ENCODE measurements around the gene TFPI.

The TFPI gene

DNA sequence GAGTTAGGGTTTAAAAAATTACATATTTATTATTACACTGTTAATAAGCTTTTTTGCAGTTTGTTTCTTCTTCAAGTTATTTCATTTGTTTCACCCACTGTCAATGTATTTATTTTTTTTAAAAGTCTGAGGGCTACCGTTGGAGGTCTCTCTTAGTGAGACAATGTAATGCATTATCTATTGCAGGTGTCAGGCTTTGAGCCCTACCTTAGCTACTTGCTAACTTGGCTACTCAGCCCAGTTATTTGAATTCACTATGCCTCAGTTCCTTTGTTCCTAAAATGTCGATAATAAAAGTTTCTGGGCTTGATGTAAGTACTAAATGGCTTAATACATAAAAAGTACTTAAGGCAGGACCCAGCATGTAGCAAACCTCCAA is 458 bp upstream of the TFPI start:
- Histone ChIP-seq H3K27ac (ENCODE audit: low read depth, low read length, severe bottlenecking) (no peak overlapping the region), H3K4me3 (ENCODE audit: extremely low read depth, insufficient read depth, low read length, poor library complexity, severe bottlenecking) (no peak overlapping the region), H3K9me3 (ENCODE audit: control insufficient read depth, low read length) (no peaks in the 10 kb centered on the region), H3K4me1 (ENCODE audit: control insufficient read depth, insufficient read depth, low read length, poor library complexity, severe bottlenecking) (peaks cover 8% of the 10 kb centered on the region), H3K36me3 (ENCODE audit: control insufficient read depth, insufficient read depth, low read length) (peaks cover 10% of the 10 kb centered on the region)
- WGBS, 2 experiments (ENCODE audit: insufficient coverage in 2 of 2): 89% methylated on average over 1 of the region's 2 CpGs; no CpG with 5 or more reads in 1 of the 2 experiments

DNA sequence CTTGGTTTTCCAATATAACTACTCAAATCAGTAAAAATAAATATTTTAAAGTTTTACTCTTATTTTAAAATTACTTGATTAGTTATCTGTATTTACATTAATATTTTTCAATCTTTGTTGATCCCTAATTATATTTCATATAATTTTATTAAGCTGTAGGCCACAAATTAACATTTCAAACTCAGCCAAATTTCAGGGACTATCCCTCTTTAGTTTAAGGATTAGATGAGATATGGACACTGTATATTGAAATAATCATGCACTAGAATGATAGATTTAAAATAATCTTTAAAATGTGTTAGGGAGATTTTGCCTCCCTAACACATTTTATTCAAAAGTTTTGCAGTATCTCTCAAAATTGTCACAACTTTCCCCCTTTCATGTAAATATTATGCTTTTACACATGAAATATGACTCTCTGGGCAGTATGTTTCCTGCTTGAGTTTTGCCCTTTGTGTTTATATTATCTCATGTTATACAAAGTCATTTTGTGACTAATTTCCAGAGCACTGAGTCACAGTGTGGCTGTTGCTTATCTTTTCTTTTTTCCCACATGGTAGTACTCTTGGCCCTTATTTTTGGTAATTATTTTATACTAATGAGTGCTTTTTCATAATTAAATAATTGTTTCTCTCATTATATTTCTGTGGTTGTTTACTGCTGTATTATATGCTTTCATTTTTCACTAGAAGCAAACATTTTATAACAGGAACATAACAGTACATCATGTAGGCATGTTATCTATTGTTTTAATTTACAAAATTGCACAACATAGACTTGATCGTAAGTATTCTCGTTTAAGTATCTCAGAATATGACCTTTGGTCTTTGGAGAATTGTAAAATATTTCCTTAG is 1.2 kb downstream of the TFPI start:
- no CpG with 5 or more reads among the region's 2 CpGs for WGBS, 2 experiments (ENCODE audit: insufficient coverage in 2 of 2)
- Histone ChIP-seq H3K4me1 (ENCODE audit: control insufficient read depth, insufficient read depth, low read length, poor library complexity, severe bottlenecking) (peaks cover 12% of the 10 kb centered on the region), H3K36me3 (ENCODE audit: control insufficient read depth, insufficient read depth, low read length) (peaks cover 19% of the 10 kb centered on the region), H3K27ac (ENCODE audit: low read depth, low read length, severe bottlenecking) (peak overlapping the region; percentile 11), H3K4me3 (ENCODE audit: extremely low read depth, insufficient read depth, low read length, poor library complexity, severe bottlenecking) (peak overlapping the region; percentile 69), H3K9me3 (ENCODE audit: control insufficient read depth, low read length) (no peaks in the 10 kb centered on the region)

DNA sequence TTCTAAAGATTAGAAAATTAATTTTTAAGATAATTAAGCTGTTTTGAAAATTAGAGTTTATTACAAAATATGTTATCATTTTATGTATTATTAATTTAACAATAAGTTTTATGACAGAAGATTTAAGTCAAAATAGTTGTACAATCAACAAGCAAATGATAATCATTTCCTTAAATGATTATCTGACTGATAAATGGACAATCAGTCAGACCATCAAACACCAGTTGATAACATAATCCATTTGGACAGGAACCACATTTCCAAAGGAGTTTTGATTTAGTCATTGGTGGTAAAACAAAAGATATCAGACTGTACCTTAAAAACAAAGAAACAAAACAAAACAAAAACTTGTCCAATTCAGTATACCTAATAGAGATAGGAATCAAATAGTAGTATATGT is 1.9 kb downstream of the TFPI start:
- Histone ChIP-seq H3K9me3 (ENCODE audit: control insufficient read depth, low read length) (no peaks in the 10 kb centered on the region), H3K4me1 (ENCODE audit: control insufficient read depth, insufficient read depth, low read length, poor library complexity, severe bottlenecking) (peaks cover 12% of the 10 kb centered on the region), H3K27ac (ENCODE audit: low read depth, low read length, severe bottlenecking) (no peak overlapping the region), H3K4me3 (ENCODE audit: extremely low read depth, insufficient read depth, low read length, poor library complexity, severe bottlenecking) (peak overlapping the region; percentile 69), H3K36me3 (ENCODE audit: control insufficient read depth, insufficient read depth, low read length) (peaks cover 19% of the 10 kb centered on the region)

DNA sequence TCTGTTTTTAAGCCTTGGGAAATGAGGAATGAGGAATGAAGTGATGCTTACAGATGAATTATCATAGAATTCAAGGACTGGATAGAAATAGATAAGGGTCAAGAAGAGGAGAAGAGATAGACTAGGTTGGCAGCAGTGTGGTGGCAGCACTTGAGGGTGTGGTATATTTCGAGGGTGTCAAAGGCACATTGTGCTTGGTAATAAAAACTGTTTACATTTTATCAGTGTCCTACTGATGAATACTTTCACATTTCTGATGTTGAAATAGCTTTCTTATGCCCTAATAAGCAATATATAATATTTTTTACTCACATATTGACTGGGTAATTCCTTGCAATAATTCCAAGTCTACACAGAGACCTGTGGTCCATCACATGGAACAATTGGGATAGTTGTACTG is 3.4 kb downstream of the TFPI start:
- Histone ChIP-seq H3K4me3 (ENCODE audit: extremely low read depth, insufficient read depth, low read length, poor library complexity, severe bottlenecking) (peak overlapping the region; percentile 38), H3K4me1 (ENCODE audit: control insufficient read depth, insufficient read depth, low read length, poor library complexity, severe bottlenecking) (peaks cover 20% of the 10 kb centered on the region), H3K27ac (ENCODE audit: low read depth, low read length, severe bottlenecking) (no peak overlapping the region)

DNA sequence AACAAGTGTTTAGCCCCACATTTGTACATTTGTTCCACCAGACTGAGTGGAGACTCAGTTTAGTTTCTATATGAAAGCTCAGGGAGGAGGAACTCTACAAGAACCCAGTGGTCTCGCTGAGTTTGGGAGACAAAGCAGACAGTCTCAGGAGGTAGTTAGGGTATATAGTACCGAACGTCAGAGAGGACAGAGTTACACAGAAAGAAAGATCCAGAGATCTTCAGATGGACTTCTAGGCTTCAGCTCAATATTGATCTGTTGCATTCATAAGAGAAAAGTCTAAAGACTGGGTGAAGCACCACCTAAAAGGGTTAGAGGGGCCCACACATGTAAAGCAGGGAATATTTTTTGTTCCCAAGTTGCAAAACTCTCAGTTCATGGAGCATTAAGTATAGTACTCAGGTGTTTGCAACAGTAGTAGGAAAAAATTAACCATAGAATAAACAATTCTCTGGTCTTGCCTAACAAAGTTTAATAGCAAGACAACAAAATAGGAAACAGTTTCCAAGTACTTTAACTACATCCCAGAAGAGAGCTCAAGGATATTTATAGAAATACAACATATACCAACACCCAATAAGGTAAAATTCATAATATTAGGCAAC is 4.2 kb downstream of the TFPI start:
- WGBS, 2 experiments (ENCODE audit: insufficient coverage in 2 of 2): 93% methylated on average over 3 of the region's 3 CpGs
- Histone ChIP-seq H3K27ac (ENCODE audit: low read depth, low read length, severe bottlenecking) (no peak overlapping the region), H3K36me3 (ENCODE audit: control insufficient read depth, insufficient read depth, low read length) (peaks cover 24% of the 10 kb centered on the region), H3K9me3 (ENCODE audit: control insufficient read depth, low read length) (no peaks in the 10 kb centered on the region), H3K4me1 (ENCODE audit: control insufficient read depth, insufficient read depth, low read length, poor library complexity, severe bottlenecking) (peaks cover 22% of the 10 kb centered on the region), H3K4me3 (ENCODE audit: extremely low read depth, insufficient read depth, low read length, poor library complexity, severe bottlenecking) (peak overlapping the region; percentile 38)

More for the DNA sequence above, 3.4 kb downstream of the TFPI start:
- Histone ChIP-seq H3K36me3 (ENCODE audit: control insufficient read depth, insufficient read depth, low read length) (peaks cover 24% of the 10 kb centered on the region), H3K9me3 (ENCODE audit: control insufficient read depth, low read length) (no peaks in the 10 kb centered on the region)
- no CpG with 5 or more reads among the region's 1 CpG for WGBS, 2 experiments (ENCODE audit: insufficient coverage in 2 of 2)

DNA sequence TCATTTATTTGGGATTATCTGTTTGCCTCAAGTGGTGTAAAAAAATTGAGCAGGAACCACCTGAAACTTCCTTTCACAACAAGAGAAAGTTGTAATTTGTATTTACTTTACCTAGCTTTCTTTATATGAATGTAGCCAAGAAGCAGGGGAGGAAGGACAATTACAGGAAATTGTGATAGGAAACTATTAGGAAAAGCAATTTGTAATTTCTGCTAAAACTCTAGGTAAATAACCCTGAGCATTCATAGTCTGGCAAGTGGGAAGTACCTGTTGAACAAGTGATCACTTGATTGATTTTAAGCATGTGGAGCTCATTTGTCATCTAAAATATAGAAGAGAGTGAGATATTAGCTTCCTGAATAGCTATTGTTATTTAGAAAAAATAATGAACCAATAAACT is 5.0 kb downstream of the TFPI start:
- peak overlapping the region; percentile 51 for H3K27ac ChIP-seq (ENCODE audit: low read depth, low read length, severe bottlenecking)
- no peaks in the 10 kb centered on the region for H3K9me3 ChIP-seq (ENCODE audit: control insufficient read depth, low read length)
- H3K4me1 ChIP-seq (ENCODE audit: control insufficient read depth, insufficient read depth, low read length, poor library complexity, severe bottlenecking): peaks cover 25% of the 10 kb centered on the region
- no peak overlapping the region for H3K4me3 ChIP-seq (ENCODE audit: extremely low read depth, insufficient read depth, low read length, poor library complexity, severe bottlenecking)
- peaks cover 32% of the 10 kb centered on the region for H3K36me3 ChIP-seq (ENCODE audit: control insufficient read depth, insufficient read depth, low read length)

DNA sequence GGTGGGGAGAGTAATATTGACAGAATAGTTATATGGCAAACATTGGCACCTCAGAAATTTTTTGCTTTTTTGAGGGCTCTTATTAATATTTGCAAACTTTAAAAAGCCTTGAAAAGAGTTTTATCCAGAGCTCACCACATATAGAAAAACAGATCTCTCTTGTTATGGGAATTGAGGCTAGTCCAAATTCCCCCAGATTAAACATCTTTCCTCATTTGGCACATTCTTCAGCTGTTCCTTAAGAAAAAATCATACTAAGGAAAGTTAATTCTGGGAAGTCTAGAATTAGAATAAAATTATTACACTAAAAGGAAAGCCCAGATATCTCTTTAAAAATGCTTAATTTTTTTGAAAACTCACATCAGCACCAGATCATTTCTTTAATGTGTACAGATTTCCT is 5.6 kb downstream of the TFPI start:
- Histone ChIP-seq H3K9me3 (ENCODE audit: control insufficient read depth, low read length) (no peaks in the 10 kb centered on the region), H3K36me3 (ENCODE audit: control insufficient read depth, insufficient read depth, low read length) (peaks cover 36% of the 10 kb centered on the region), H3K4me1 (ENCODE audit: control insufficient read depth, insufficient read depth, low read length, poor library complexity, severe bottlenecking) (peaks cover 25% of the 10 kb centered on the region), H3K4me3 (ENCODE audit: extremely low read depth, insufficient read depth, low read length, poor library complexity, severe bottlenecking) (no peak overlapping the region), H3K27ac (ENCODE audit: low read depth, low read length, severe bottlenecking) (peak overlapping the region; percentile 51)

DNA sequence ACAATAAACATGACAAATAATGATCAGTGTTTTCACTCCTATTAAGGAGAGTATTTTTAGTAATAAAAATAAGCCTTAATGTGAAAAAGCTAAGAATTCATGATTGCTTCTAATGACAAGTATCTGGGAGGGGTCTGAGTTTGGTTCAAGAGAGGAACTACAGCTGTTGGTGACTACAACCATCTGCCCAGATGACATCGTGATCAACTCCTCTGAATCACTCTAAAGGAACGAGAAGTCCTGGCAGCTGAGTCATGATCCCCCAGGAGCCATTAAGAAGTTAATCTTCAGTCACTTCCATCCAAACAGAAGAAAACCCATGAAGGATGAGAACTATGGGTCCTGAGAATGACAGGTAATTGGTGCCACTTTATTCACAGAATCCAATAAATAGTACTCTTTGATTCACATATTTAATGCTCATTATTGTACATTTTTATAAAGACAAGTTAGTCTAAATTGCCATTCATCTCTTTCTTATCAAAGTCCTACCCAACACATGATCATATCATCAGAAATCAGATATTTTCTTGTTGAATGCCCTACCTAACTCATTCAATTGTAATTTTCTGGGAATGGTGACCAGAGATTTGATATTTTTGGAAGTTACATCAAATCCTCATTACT is 6.8 kb downstream of the TFPI start:
- Histone ChIP-seq H3K4me3 (ENCODE audit: extremely low read depth, insufficient read depth, low read length, poor library complexity, severe bottlenecking) (no peak overlapping the region), H3K36me3 (ENCODE audit: control insufficient read depth, insufficient read depth, low read length) (peaks cover 41% of the 10 kb centered on the region), H3K27ac (ENCODE audit: low read depth, low read length, severe bottlenecking) (peak overlapping the region; percentile 82), H3K9me3 (ENCODE audit: control insufficient read depth, low read length) (no peaks in the 10 kb centered on the region), H3K4me1 (ENCODE audit: control insufficient read depth, insufficient read depth, low read length, poor library complexity, severe bottlenecking) (peaks cover 25% of the 10 kb centered on the region)
- WGBS, 2 experiments (ENCODE audit: insufficient coverage in 2 of 2): 0 to 20% methylated on average over 1 of the region's 2 CpGs

DNA sequence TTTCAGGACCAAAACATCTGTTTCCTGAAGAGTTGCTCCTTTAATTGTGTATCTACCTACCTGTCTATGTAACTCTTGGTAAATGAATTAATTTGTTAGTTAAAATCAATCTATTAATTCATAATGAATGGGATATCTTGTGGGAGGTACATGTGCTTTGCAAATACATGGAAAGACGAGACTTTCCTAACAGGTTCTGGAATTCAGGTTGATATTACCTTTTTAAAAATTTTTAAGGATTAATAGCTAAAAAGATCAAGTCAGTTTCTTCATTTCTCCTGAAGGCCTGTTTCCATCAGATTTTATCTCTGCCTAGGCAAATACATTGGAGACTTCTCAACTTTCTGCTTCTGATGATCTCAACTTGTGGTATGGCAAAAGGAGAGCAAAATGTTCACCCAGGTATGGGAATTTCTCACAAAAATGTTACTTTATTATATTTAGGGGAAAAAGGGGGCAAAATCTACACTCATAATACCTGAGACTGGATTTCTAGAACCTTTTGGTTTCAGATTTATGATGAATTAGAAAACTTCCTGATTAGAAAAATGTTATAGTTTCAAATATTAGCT is 7.4 kb downstream of the TFPI start:
- H3K4me1 ChIP-seq (ENCODE audit: control insufficient read depth, insufficient read depth, low read length, poor library complexity, severe bottlenecking): peaks cover 25% of the 10 kb centered on the region
- no peaks in the 10 kb centered on the region for H3K9me3 ChIP-seq (ENCODE audit: control insufficient read depth, low read length)
- H3K4me3 ChIP-seq (ENCODE audit: extremely low read depth, insufficient read depth, low read length, poor library complexity, severe bottlenecking): no peak overlapping the region
- WGBS, 2 experiments (ENCODE audit: insufficient coverage in 2 of 2): no CpG with 5 or more reads among the region's 1 CpG
- H3K36me3 ChIP-seq (ENCODE audit: control insufficient read depth, insufficient read depth, low read length): peaks cover 46% of the 10 kb centered on the region
- H3K27ac ChIP-seq (ENCODE audit: low read depth, low read length, severe bottlenecking): peak overlapping the region; percentile 82

DNA sequence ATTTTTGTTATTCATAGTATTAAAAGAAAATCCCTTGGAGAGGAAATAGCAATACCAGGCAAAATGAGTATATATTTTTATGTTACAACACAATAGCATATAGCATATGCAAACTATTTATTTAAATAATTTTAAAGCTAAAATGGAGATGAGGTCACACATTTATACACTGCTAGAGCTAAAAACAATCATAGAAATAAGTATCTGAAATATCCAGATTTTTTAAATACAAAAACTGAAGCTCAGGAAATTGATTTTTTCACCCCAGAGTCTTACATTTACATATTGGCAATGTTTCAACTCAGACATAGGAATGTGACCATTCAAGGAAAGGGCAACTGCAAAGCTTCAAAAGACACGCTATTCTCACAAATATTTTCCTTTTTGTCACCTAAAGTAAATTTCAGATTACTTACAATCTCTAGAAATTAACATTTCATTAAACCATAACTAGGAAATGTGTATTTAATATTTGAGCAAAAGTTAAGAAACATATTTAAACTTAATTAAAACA is 8.9 kb downstream of the TFPI start:
- peaks cover 49% of the 10 kb centered on the region for H3K36me3 ChIP-seq (ENCODE audit: control insufficient read depth, insufficient read depth, low read length)
- H3K4me1 ChIP-seq (ENCODE audit: control insufficient read depth, insufficient read depth, low read length, poor library complexity, severe bottlenecking): peaks cover 23% of the 10 kb centered on the region
- no peak overlapping the region for H3K4me3 ChIP-seq (ENCODE audit: extremely low read depth, insufficient read depth, low read length, poor library complexity, severe bottlenecking)
- no peaks in the 10 kb centered on the region for H3K9me3 ChIP-seq (ENCODE audit: control insufficient read depth, low read length)
- no peak overlapping the region for H3K27ac ChIP-seq (ENCODE audit: low read depth, low read length, severe bottlenecking)
- 80% methylated on average over 1 of the region's 1 CpG; no CpG with 5 or more reads in 1 of the 2 experiments for WGBS, 2 experiments (ENCODE audit: insufficient coverage in 2 of 2)
